Natural killer cell (primary cell): ENCODE measurements around the gene SPATA7. TPM values are rescaled to one million over a fixed set of nuclear protein-coding genes. Genes with fewer than 3 reads are reported as not detected.

Source experiments
- ATAC-seq, 3 donors: fragments of 150-1000 bp in 2 of 3; fragments of 200-7000 bp in 1 of 3; cut with Tn5 transposase; 1 replicate in 1 of 3; 2 replicates in 2 of 3; pipeline ENCODE4 v1.10.0; 2021; ENCODE audit warnings: mild to moderate bottlenecking in 2 of 3, moderate library complexity in 2 of 3
- DNase-seq, 2 donors: peaks; one replicate each; pipeline versions ENCODE4 v3.0.0 to v3.0.0-alpha.2; 2013 to 2021; ENCODE audit warnings: mixed read lengths in 1 of 2
- H3K27ac ChIP-seq: one replicate; pipeline ENCODE4 v1.5.1; 2013; ENCODE audit warnings: mild to moderate bottlenecking, low read length
- H3K27me3 ChIP-seq: one replicate; pipeline ENCODE4 v1.6.1; 2013; ENCODE audit warnings: low read length; ENCODE audit not compliant: control insufficient read depth, insufficient read depth
- H3K36me3 ChIP-seq: one replicate; pipeline ENCODE4 v1.6.1; 2013; ENCODE audit warnings: low read length; ENCODE audit not compliant: control insufficient read depth, insufficient read depth
- H3K4me1 ChIP-seq: one replicate; pipeline ENCODE4 v1.6.1; 2013; ENCODE audit warnings: low read length; ENCODE audit not compliant: control insufficient read depth, insufficient read depth
- H3K4me3 ChIP-seq: one replicate; pipeline ENCODE4 v1.5.1; 2013; ENCODE audit warnings: low read length
- H3K9me3 ChIP-seq: one replicate; pipeline ENCODE4 v1.6.1; 2013; ENCODE audit warnings: low read length; ENCODE audit not compliant: control insufficient read depth, insufficient read depth
- H3K27ac Mint-ChIP-seq, 2 donors: one replicate each; pipeline ENCODE4 v1.8.0; 2022; ENCODE audit warnings: mild to moderate bottlenecking in 2 of 2, mixed read lengths in 2 of 2, moderate library complexity in 1 of 2
- H3K27me3 Mint-ChIP-seq, 2 donors: one replicate each; pipeline ENCODE4 v1.8.0; 2022; ENCODE audit warnings: low read depth in 2 of 2, mixed read lengths in 2 of 2
- H3K36me3 Mint-ChIP-seq: one replicate; pipeline ENCODE4 v1.8.0; 2022; ENCODE audit warnings: mixed read lengths
- H3K4me1 Mint-ChIP-seq, 2 donors: one replicate each; pipeline ENCODE4 v1.8.0; 2022; ENCODE audit warnings: mixed read lengths in 2 of 2
- H3K4me3 Mint-ChIP-seq: one replicate; pipeline ENCODE4 v1.8.0; 2022; ENCODE audit warnings: mild to moderate bottlenecking, moderate library complexity, mixed read lengths
- H3K9me3 Mint-ChIP-seq, 2 donors: one replicate each; pipeline ENCODE4 v1.8.0; 2022; ENCODE audit warnings: mixed read lengths in 2 of 2
- CTCF ChIP-seq: fragments of 200-600 bp; IDR thresholded peaks from one replicate; pipeline ENCODE4 v1.8.0; 2022; ENCODE audit warnings: antibody characterized with exemption
- WGBS: methylation state at CpG from one replicate; pipeline ENCODE4 v1.1.7; 2013; ENCODE audit warnings: missing lambda C conversion rate; ENCODE audit not compliant: insufficient coverage; 5-methylcytosine and 5-hydroxymethylcytosine counted together
- intact Hi-C: fragments of 100-400 bp; cut with micrococcal nuclease; formaldehyde crosslinking; loops from one replicate; pipeline ENCODE4 v1.14.2; 2022
- total RNA-seq, 4 donors: library from RNA; stranded (reverse); fragments of 120-200 nt in 1 of 4; gene quantifications; one replicate each; pipeline versions ENCODE4 v1.2.3 to v1.2.4, GENCODE V29; 2013 to 2022

SPATA7 gene
- total RNA-seq: 1 to 10 TPM; 2.5 to 3.2 (median 2.8) TPM
- 6.8 TPM for total RNA-seq (2013)

GRCh38 chr14:88385212-88386101, at the start of gene SPATA7:
TSS of gene SPATA7 (plus strand) at chr14:88385657. CDS start at chr14:88385819, 162 bp downstream.
- peak; percentile 74 to 86 for DNase-seq
- H3K4me1 Mint-ChIP-seq: peaks cover 11 to 19% of the 10 kb centered on the region in 2 donors
- no peaks in the 10 kb centered on the region for H3K36me3 Mint-ChIP-seq
- TF ChIP-seq CTCF: no peak
- H3K9me3 ChIP-seq: no peaks in the 10 kb centered on the region
- H3K27ac ChIP-seq: peak within 1 kb of the TSS; percentile 69
- peak within 1 kb of the TSS; percentile 80 to 95 for H3K27ac Mint-ChIP-seq
- no peaks in the 10 kb centered on the region for H3K27me3 Mint-ChIP-seq
- no peaks in the 10 kb centered on the region for H3K9me3 Mint-ChIP-seq
- peak within 1 kb of the TSS; percentile 96 for H3K4me3 ChIP-seq
- WGBS: under 1% methylated on average over 49 of the region's 50 CpGs
- intact Hi-C loops: loop anchor here (10.0 kb wide), 1 partner anchor 441 kb away; no protein-coding TSS in a partner anchor
- H3K36me3 ChIP-seq: no peaks in the 10 kb centered on the region
- peak within 1 kb of the TSS; percentile 94 for H3K4me3 Mint-ChIP-seq
- peaks cover 11% of the 10 kb centered on the region for H3K4me1 ChIP-seq
- ATAC-seq: peak; percentile 92 to 98 (median 95)
- H3K27me3 ChIP-seq: no peaks in the 10 kb centered on the region

GRCh38 chr14:88340357-88340756, 45.1 kb upstream of the SPATA7 start:
- H3K27me3 Mint-ChIP-seq: peaks cover 25 to 62% of the 10 kb centered on the region in 2 donors
- Histone ChIP-seq H3K4me3 (no peak overlapping the region), H3K4me1 (no peaks in the 10 kb centered on the region), H3K36me3 (no peaks in the 10 kb centered on the region), H3K27me3 (peaks cover 2% of the 10 kb centered on the region), H3K27ac (no peak overlapping the region), H3K9me3 (no peaks in the 10 kb centered on the region)
- no peak overlapping the region for H3K27ac Mint-ChIP-seq
- ATAC-seq: no peak
- no peaks in the 10 kb centered on the region for H3K9me3 Mint-ChIP-seq
- H3K36me3 Mint-ChIP-seq: no peaks in the 10 kb centered on the region
- DNase-seq: no peak
- no peak overlapping the region for H3K4me3 Mint-ChIP-seq
- no peak for TF ChIP-seq CTCF
- intact Hi-C loops: no loop called here
- no peaks in the 10 kb centered on the region for H3K4me1 Mint-ChIP-seq

GRCh38 chr14:88342980-88343379, 42.5 kb upstream of the SPATA7 start:
- H3K27ac Mint-ChIP-seq: no peak overlapping the region
- DNase-seq: no peak
- H3K36me3 Mint-ChIP-seq: no peaks in the 10 kb centered on the region
- Histone ChIP-seq H3K4me1 (no peaks in the 10 kb centered on the region), H3K27me3 (peaks cover 2% of the 10 kb centered on the region), H3K4me3 (no peak overlapping the region), H3K9me3 (no peaks in the 10 kb centered on the region), H3K27ac (no peak overlapping the region), H3K36me3 (no peaks in the 10 kb centered on the region)
- intact Hi-C loops: no loop called here
- no peaks in the 10 kb centered on the region for H3K9me3 Mint-ChIP-seq
- no peak for ATAC-seq
- TF ChIP-seq CTCF: no peak
- peaks cover 18 to 44% of the 10 kb centered on the region in 2 donors for H3K27me3 Mint-ChIP-seq
- 97% methylated on average over 2 of the region's 2 CpGs for WGBS
- H3K4me3 Mint-ChIP-seq: no peak overlapping the region
- no peaks in the 10 kb centered on the region for H3K4me1 Mint-ChIP-seq
